ENCODE results near the gene NUP160.
"Not testable (repeated sequence)": the region's sequence is repeated elsewhere in the genome, so short reads cannot be mapped to it uniquely, and the experiment has no call there.

The NUP160 gene

GRCh38 chr11:47797633-47798032 lies 50.5 kb downstream of the NUP160 start:
- H3K36me3 ChIP-seq (ENCODE audit: control insufficient read depth, insufficient read depth, low read length): peaks cover 17% of the 10 kb centered on the region; the same call in 1 of the 2 replicates
- H3K4me1 ChIP-seq (ENCODE audit: control insufficient read depth, insufficient read depth, low read length): no peaks in the 10 kb centered on the region
- H3K9me3 ChIP-seq (ENCODE audit: control insufficient read depth, insufficient read depth, low read length): no peaks in the 10 kb centered on the region
- WGBS (ENCODE audit: insufficient coverage, insufficient read length): no CpG with 5 or more reads among the region's 4 CpGs
- H3K4me3 ChIP-seq (ENCODE audit: low read length): no peak overlapping the region
- H3K27ac ChIP-seq (ENCODE audit: low read length): no peak overlapping the region
- no peak for DNase-seq (ENCODE audit: low read depth, low spot score)
- H3K27me3 ChIP-seq (ENCODE audit: control insufficient read depth, insufficient read depth, low read length): no peaks in the 10 kb centered on the region

DNA sequence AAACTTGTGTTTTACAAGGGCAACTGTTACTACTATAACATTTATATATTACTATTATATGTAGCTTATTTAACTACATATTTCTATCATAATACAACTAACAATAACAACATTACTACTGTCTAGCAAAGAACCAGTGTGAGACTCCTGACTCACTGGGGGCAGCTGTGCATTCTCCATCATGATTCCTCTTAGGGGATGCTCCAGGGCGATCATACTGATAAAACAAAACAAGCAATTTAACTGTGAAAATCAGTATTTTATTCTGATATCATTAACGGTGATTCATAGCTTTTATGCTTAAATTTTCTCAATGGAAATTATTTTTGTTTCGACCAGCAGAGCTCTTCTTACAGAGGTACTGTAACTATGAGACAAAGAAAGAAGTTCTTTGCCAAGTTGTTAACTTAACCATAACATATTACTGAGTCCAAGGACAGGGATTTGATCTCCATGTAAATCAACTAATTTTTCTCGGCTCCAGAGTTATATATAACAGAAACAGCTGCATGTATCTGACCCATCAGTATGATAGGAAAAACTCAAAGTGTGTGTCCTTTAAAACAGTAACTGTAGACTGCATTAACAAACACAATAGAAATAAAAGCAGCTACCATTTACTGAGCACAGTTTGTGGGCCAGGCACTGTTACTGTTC lies 56.2 kb downstream of the NUP160 start:
- Histone ChIP-seq H3K27ac (ENCODE audit: low read length) (no peak overlapping the region), H3K36me3 (ENCODE audit: control insufficient read depth, insufficient read depth, low read length) (no peaks in the 10 kb centered on the region; the same call in 1 of the 2 replicates), H3K4me3 (ENCODE audit: low read length) (no peak overlapping the region), H3K9me3 (ENCODE audit: control insufficient read depth, insufficient read depth, low read length) (no peaks in the 10 kb centered on the region), H3K4me1 (ENCODE audit: control insufficient read depth, insufficient read depth, low read length) (no peaks in the 10 kb centered on the region), H3K27me3 (ENCODE audit: control insufficient read depth, insufficient read depth, low read length) (no peaks in the 10 kb centered on the region)
- no peak for DNase-seq (ENCODE audit: low read depth, low spot score)
- no CpG with 5 or more reads among the region's 4 CpGs for WGBS (ENCODE audit: insufficient coverage, insufficient read length)

GRCh38 chr11:47790017-47790416 lies 58.1 kb downstream of the NUP160 start:
- no CpG with 5 or more reads among the region's 8 CpGs for WGBS (ENCODE audit: insufficient coverage, insufficient read length)
- H3K27ac ChIP-seq (ENCODE audit: low read length); H3K36me3 ChIP-seq (ENCODE audit: control insufficient read depth, insufficient read depth, low read length); H3K27me3 ChIP-seq (ENCODE audit: control insufficient read depth, insufficient read depth, low read length); H3K9me3 ChIP-seq (ENCODE audit: control insufficient read depth, insufficient read depth, low read length); H3K4me1 ChIP-seq (ENCODE audit: control insufficient read depth, insufficient read depth, low read length); DNase-seq (ENCODE audit: low read depth, low spot score); H3K4me3 ChIP-seq (ENCODE audit: low read length): not testable (repeated sequence)

GRCh38 chr11:47788181-47788580 lies 60.0 kb downstream of the NUP160 start:
- Histone ChIP-seq H3K36me3 (ENCODE audit: control insufficient read depth, insufficient read depth, low read length) (peaks cover 14% of the 10 kb centered on the region; the same call in 1 of the 2 replicates), H3K4me3 (ENCODE audit: low read length) (no peak overlapping the region), H3K9me3 (ENCODE audit: control insufficient read depth, insufficient read depth, low read length) (no peaks in the 10 kb centered on the region), H3K27ac (ENCODE audit: low read length) (no peak overlapping the region), H3K4me1 (ENCODE audit: control insufficient read depth, insufficient read depth, low read length) (no peaks in the 10 kb centered on the region), H3K27me3 (ENCODE audit: control insufficient read depth, insufficient read depth, low read length) (no peaks in the 10 kb centered on the region)
- no CpG with 5 or more reads among the region's 7 CpGs for WGBS (ENCODE audit: insufficient coverage, insufficient read length)
- no peak for DNase-seq (ENCODE audit: low read depth, low spot score)

DNA sequence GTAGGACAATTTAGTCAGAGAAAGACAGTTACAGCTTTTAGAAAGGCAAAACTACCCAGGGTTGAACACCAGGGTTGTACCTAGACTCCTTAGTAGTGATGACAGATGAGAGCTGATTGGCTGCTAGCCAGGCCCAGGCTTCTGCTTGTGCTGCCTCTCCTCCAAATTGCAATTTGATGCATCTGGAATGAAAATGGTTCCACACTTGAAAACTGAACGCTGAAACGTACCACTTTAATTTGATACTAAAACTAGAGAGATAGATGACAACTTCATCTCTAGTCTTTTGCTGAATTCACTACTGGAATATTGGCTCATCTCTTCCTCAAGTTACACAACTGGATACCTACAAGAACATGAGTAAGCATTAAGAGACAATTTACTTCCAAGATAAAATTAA lies 61.8 kb downstream of the NUP160 start:
- H3K9me3 ChIP-seq (ENCODE audit: control insufficient read depth, insufficient read depth, low read length): no peaks in the 10 kb centered on the region
- no CpG with 5 or more reads among the region's 2 CpGs for WGBS (ENCODE audit: insufficient coverage, insufficient read length)
- H3K36me3 ChIP-seq (ENCODE audit: control insufficient read depth, insufficient read depth, low read length): peaks cover 14% of the 10 kb centered on the region; the same call in 1 of the 2 replicates
- H3K27me3 ChIP-seq (ENCODE audit: control insufficient read depth, insufficient read depth, low read length): no peaks in the 10 kb centered on the region
- DNase-seq (ENCODE audit: low read depth, low spot score): no peak
- H3K27ac ChIP-seq (ENCODE audit: low read length): no peak overlapping the region
- H3K4me1 ChIP-seq (ENCODE audit: control insufficient read depth, insufficient read depth, low read length): no peaks in the 10 kb centered on the region
- no peak overlapping the region for H3K4me3 ChIP-seq (ENCODE audit: low read length)

- H3K27ac ChIP-seq (ENCODE audit: low read length): no peak overlapping the region
- DNase-seq (ENCODE audit: low read depth, low spot score): no peak
- no peaks in the 10 kb centered on the region for H3K4me1 ChIP-seq (ENCODE audit: control insufficient read depth, insufficient read depth, low read length)
- peaks cover 14% of the 10 kb centered on the region; the same call in 1 of the 2 replicates for H3K36me3 ChIP-seq (ENCODE audit: control insufficient read depth, insufficient read depth, low read length)
- WGBS (ENCODE audit: insufficient coverage, insufficient read length): no CpG with 5 or more reads among the region's 4 CpGs
- no peak overlapping the region for H3K4me3 ChIP-seq (ENCODE audit: low read length)
- no peaks in the 10 kb centered on the region for H3K9me3 ChIP-seq (ENCODE audit: control insufficient read depth, insufficient read depth, low read length)
- H3K27me3 ChIP-seq (ENCODE audit: control insufficient read depth, insufficient read depth, low read length): no peaks in the 10 kb centered on the region
These were observed 63.3 kb downstream of the NUP160 start for GRCh38 chr11:47784785-47785381.

GRCh38 chr11:47783087-47783610 lies 65.0 kb downstream of the NUP160 start:
- no peaks in the 10 kb centered on the region for H3K4me1 ChIP-seq (ENCODE audit: control insufficient read depth, insufficient read depth, low read length)
- no peaks in the 10 kb centered on the region for H3K9me3 ChIP-seq (ENCODE audit: control insufficient read depth, insufficient read depth, low read length)
- no peak for DNase-seq (ENCODE audit: low read depth, low spot score)
- H3K4me3 ChIP-seq (ENCODE audit: low read length): no peak overlapping the region
- WGBS (ENCODE audit: insufficient coverage, insufficient read length): no CpG with 5 or more reads among the region's 2 CpGs
- peaks cover 21% of the 10 kb centered on the region; the same call in 1 of the 2 replicates for H3K36me3 ChIP-seq (ENCODE audit: control insufficient read depth, insufficient read depth, low read length)
- no peaks in the 10 kb centered on the region for H3K27me3 ChIP-seq (ENCODE audit: control insufficient read depth, insufficient read depth, low read length)
- H3K27ac ChIP-seq (ENCODE audit: low read length): no peak overlapping the region

GRCh38 chr11:47778878-47779483 lies 69.2 kb downstream of the NUP160 start:
- H3K36me3 ChIP-seq (ENCODE audit: control insufficient read depth, insufficient read depth, low read length): peaks cover 8% of the 10 kb centered on the region; the same call in 1 of the 2 replicates
- WGBS (ENCODE audit: insufficient coverage, insufficient read length): no CpG with 5 or more reads among the region's 7 CpGs
- H3K27ac ChIP-seq (ENCODE audit: low read length): no peak overlapping the region

DNA sequence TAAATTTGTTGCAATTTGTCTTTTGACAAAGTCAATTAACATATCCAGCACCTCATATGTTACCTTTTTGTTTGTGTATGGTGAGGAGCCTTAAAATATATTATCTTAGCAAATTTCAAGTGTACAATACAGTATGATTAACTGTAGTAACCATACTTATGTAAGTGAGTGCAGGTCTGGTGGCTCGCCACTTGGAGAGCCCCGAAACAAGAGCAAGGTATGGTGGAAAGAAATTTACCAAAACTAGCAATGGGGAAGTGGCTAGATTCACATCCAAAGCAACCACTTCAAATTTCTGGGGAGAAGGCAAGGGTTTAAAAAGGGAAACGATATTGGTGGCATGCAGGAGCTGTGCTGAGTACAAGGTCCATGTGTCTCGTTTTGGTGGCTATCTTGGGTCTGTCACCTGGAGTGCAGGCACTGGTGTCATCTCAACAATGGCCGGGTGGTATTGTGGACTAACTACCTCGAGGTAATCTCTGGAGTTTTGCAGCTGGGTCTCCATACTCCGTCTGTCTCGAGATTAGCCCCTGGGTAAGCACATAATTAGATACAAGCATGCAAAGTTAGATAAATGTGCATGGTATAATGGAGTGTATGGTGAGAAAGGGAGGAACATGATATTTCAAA lies 72.8 kb downstream of the NUP160 start:
- Histone ChIP-seq H3K36me3 (ENCODE audit: control insufficient read depth, insufficient read depth, low read length) (peaks cover 8% of the 10 kb centered on the region; the same call in 1 of the 2 replicates), H3K27ac (ENCODE audit: low read length) (no peak overlapping the region), H3K4me1 (ENCODE audit: control insufficient read depth, insufficient read depth, low read length) (no peaks in the 10 kb centered on the region), H3K4me3 (ENCODE audit: low read length) (no peak overlapping the region), H3K27me3 (ENCODE audit: control insufficient read depth, insufficient read depth, low read length) (no peaks in the 10 kb centered on the region), H3K9me3 (ENCODE audit: control insufficient read depth, insufficient read depth, low read length) (no peaks in the 10 kb centered on the region)
- WGBS (ENCODE audit: insufficient coverage, insufficient read length): no CpG with 5 or more reads among the region's 8 CpGs
- no peak for DNase-seq (ENCODE audit: low read depth, low spot score)

More at GRCh38 chr11:47778878-47779483, 69.2 kb downstream of the NUP160 start:
- H3K9me3 ChIP-seq (ENCODE audit: control insufficient read depth, insufficient read depth, low read length): no peaks in the 10 kb centered on the region
- DNase-seq (ENCODE audit: low read depth, low spot score): no peak
- H3K4me3 ChIP-seq (ENCODE audit: low read length): no peak overlapping the region
- H3K4me1 ChIP-seq (ENCODE audit: control insufficient read depth, insufficient read depth, low read length): no peaks in the 10 kb centered on the region
- no peaks in the 10 kb centered on the region for H3K27me3 ChIP-seq (ENCODE audit: control insufficient read depth, insufficient read depth, low read length)

DNA sequence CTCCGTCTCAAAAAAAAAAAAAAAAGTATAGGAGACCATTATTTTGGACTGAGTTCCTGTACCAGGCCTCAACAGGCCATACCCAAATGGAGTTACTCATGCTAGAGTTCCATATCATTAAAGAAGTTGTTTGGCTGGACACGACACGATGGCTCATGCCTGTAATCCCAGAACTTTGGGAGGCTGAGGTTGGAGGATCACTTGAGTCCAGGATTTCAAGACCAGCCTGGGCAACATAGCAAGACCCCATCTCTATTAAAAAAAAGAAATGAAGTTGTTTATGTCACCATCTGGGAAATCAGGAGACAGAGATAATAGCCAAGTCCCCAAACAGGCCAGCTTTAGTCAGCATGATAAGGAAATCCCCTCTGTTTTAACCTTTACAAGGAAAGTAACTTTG lies 74.3 kb downstream of the NUP160 start:
- peaks cover 4% of the 10 kb centered on the region; the same call in 1 of the 2 replicates for H3K36me3 ChIP-seq (ENCODE audit: control insufficient read depth, insufficient read depth, low read length)
- H3K4me1 ChIP-seq (ENCODE audit: control insufficient read depth, insufficient read depth, low read length): no peaks in the 10 kb centered on the region
- no peaks in the 10 kb centered on the region for H3K27me3 ChIP-seq (ENCODE audit: control insufficient read depth, insufficient read depth, low read length)
- H3K9me3 ChIP-seq (ENCODE audit: control insufficient read depth, insufficient read depth, low read length): no peaks in the 10 kb centered on the region
- no peak overlapping the region for H3K4me3 ChIP-seq (ENCODE audit: low read length)
- no CpG with 5 or more reads among the region's 3 CpGs for WGBS (ENCODE audit: insufficient coverage, insufficient read length)
- DNase-seq (ENCODE audit: low read depth, low spot score): no peak
- no peak overlapping the region for H3K27ac ChIP-seq (ENCODE audit: low read length)
